A673 (cell line): ENCODE measurements around the gene PTGER1. TPM values are rescaled to one million over a fixed set of nuclear protein-coding genes. Genes with fewer than 3 reads are reported as not detected.

Experiments used
- BruUV-seq: library from RNA; stranded (reverse); fragments of 400-500 nt; replicated peaks from 2 replicates; lab custom pipeline; 2021; lab: Mats Ljungman, UMichigan
- CTCF ChIA-PET: fragments of 300-600 bp; sonication (Branson Sonifier 250); formaldehyde crosslinking; loops from one replicate; lab custom pipeline; 2022; ENCODE audit warnings: antibody characterized with exemption; lab: Charles Lee
- POLR2A ChIA-PET: fragments of 300-600 bp; sonication (Branson Sonifier 250); formaldehyde crosslinking; loops from one replicate; lab custom pipeline; 2022; ENCODE audit warnings: antibody characterized with exemption; ENCODE audit not compliant: low non-redundant PET; lab: Charles Lee
- DNase-seq: peaks from one replicate; pipeline ENCODE4 v3.0.0-alpha.2; 2015; ENCODE audit warnings: low spot score
- H3K27ac ChIP-seq: fragments of 200-600 bp; sonication (generic); 2 replicates; pipeline ENCODE4 v1.5.1; 2016; ENCODE audit warnings: mixed run types, low read depth, mild to moderate bottlenecking, mixed read lengths, antibody characterized with exemption, low read length; ENCODE audit not compliant: poor library complexity, severe bottlenecking
- H3K27me3 ChIP-seq: fragments of 200-600 bp; sonication (generic); replicated peaks from 2 replicates; pipeline ENCODE4 v1.6.1; 2017; ENCODE audit warnings: mixed run types, low read depth, mild to moderate bottlenecking, mixed read lengths, antibody characterized with exemption, low read length; ENCODE audit not compliant: insufficient read depth, poor library complexity
- H3K36me3 ChIP-seq: fragments of 200-600 bp; sonication (generic); 2 replicates; pipeline ENCODE4 v1.6.1; 2016; ENCODE audit warnings: mixed run types, mild to moderate bottlenecking, mixed read lengths, antibody characterized with exemption, low read length; ENCODE audit not compliant: insufficient read depth, poor library complexity, severe bottlenecking
- H3K4me1 ChIP-seq: fragments of 200-600 bp; sonication (generic); 2 replicates; pipeline ENCODE4 v1.6.1; 2017; ENCODE audit warnings: mixed run types, mild to moderate bottlenecking, mixed read lengths, antibody characterized with exemption, low read length; ENCODE audit not compliant: insufficient read depth, poor library complexity, severe bottlenecking
- H3K4me3 ChIP-seq: fragments of 200-600 bp; sonication (generic); 2 replicates; pipeline ENCODE4 v1.5.1; 2016; ENCODE audit warnings: low read depth, mixed run types, mild to moderate bottlenecking, mixed read lengths, low read length; ENCODE audit not compliant: poor library complexity, severe bottlenecking
- H3K9me3 ChIP-seq: fragments of 200-600 bp; sonication (generic); 2 replicates; pipeline ENCODE4 v1.6.1; 2016; ENCODE audit warnings: mixed run types, low read depth, mild to moderate bottlenecking, mixed read lengths, antibody characterized with exemption, low read length; ENCODE audit not compliant: poor library complexity, severe bottlenecking
- CTCF ChIP-seq: fragments of 300-800, 200-600 bp; sonication (generic); conservative IDR thresholded peaks from 2 replicates; pipeline ENCODE4 v1.5.1; 2017; ENCODE audit warnings: low read depth, mild to moderate bottlenecking, antibody characterized with exemption, low read length, moderate library complexity, mixed read lengths
- EZH2 ChIP-seq: fragments of 200-600 bp; sonication (generic); IDR thresholded peaks from 2 replicates; pipeline ENCODE4 v1.6.1; 2017; ENCODE audit warnings: borderline replicate concordance, low read depth, mild to moderate bottlenecking, mixed read lengths, antibody characterized with exemption, low read length; ENCODE audit not compliant: poor library complexity, severe bottlenecking
- intact Hi-C: fragments of 100-400 bp; cut with micrococcal nuclease; formaldehyde crosslinking; loops from one replicate; pipeline ENCODE4 v1.10.0; 2022; ENCODE audit not compliant: unreplicated experiment
- total RNA-seq: library from RNA; stranded (reverse); gene quantifications from 2 replicates; pipeline ENCODE4 v1.2.3, GENCODE V29; 2021

Gene PTGER1
- total RNA-seq, 1 experiment from 2014 or later = not detected

- no peak overlapping the region for H3K4me3 ChIP-seq
- peaks cover 33% of the 10 kb centered on the region for H3K4me1 ChIP-seq
- peak overlapping the region; percentile 55 for H3K27ac ChIP-seq
- no peaks in the 10 kb centered on the region for H3K27me3 ChIP-seq
- POLR2A ChIA-PET = interaction anchor here (0.6 kb wide), 1 partner anchor 293 kb away, joined by 3 read pairs; no protein-coding TSS in a partner anchor
- H3K36me3 ChIP-seq = peaks cover 12% of the 10 kb centered on the region
- intact Hi-C loops = loop anchor here (5.0 kb wide), 1 partner anchor 115 kb away; no protein-coding TSS in a partner anchor
- no peaks in the 10 kb centered on the region for H3K9me3 ChIP-seq
- BruUV-seq = no TSS peak
- CTCF ChIA-PET = interaction anchor here (1.1 kb wide), 1 partner anchor 115 kb away, joined by 3 read pairs; no protein-coding TSS in a partner anchor
- peak; percentile 77 for DNase-seq
- no peak for TF ChIP-seq CTCF
- TF ChIP-seq EZH2 = no peak
These were observed 2.4 kb upstream of the PTGER1 start for GRCh38 chr19:14477418-14478112.

GRCh38 chr19:14476673-14477401 lies 1.7 kb upstream of the PTGER1 start:
- Histone ChIP-seq H3K4me1 (peaks cover 36% of the 10 kb centered on the region), H3K27ac (peak overlapping the region; percentile 43), H3K36me3 (peaks cover 12% of the 10 kb centered on the region), H3K9me3 (no peaks in the 10 kb centered on the region), H3K27me3 (no peaks in the 10 kb centered on the region), H3K4me3 (no peak overlapping the region)
- TF ChIP-seq CTCF = no peak
- TF ChIP-seq EZH2 = no peak
- peak; percentile 65 for DNase-seq
- intact Hi-C loops = loop anchor here (5.0 kb wide), 1 partner anchor 115 kb away; no protein-coding TSS in a partner anchor
- BruUV-seq = no TSS peak
- ChIA-PET CTCF (no interaction called here), POLR2A (interaction anchor here (0.6 kb wide), 1 partner anchor 293 kb away, joined by 3 read pairs; no protein-coding TSS in a partner anchor)

- H3K36me3 ChIP-seq = peaks cover 12% of the 10 kb centered on the region
- CTCF ChIA-PET = no interaction called here
- BruUV-seq = no TSS peak
- POLR2A ChIA-PET = no interaction called here
- H3K4me3 ChIP-seq = no peak overlapping the region
- no peak for TF ChIP-seq EZH2
- TF ChIP-seq CTCF = no peak
- no peak for DNase-seq
- H3K9me3 ChIP-seq = no peaks in the 10 kb centered on the region
- H3K27ac ChIP-seq = no peak overlapping the region
- H3K4me1 ChIP-seq = peaks cover 37% of the 10 kb centered on the region
- no peaks in the 10 kb centered on the region for H3K27me3 ChIP-seq
- intact Hi-C loops = loop anchor here (5.0 kb wide), 1 partner anchor 114 kb away; no protein-coding TSS in a partner anchor
These were observed 1.1 kb upstream of the PTGER1 start for GRCh38 chr19:14476327-14476672.
